ENCODE measurements around the gene ARHGAP24.

The ARHGAP24 gene

GRCh38 chr4:85864259-85865205 lies 389.6 kb downstream of the ARHGAP24 start:
- Mint-ChIP-seq H3K27me3 (no peaks in the 10 kb centered on the region), H3K4me3 (no peak overlapping the region), H3K4me1 (ENCODE audit: low read depth) (no peaks in the 10 kb centered on the region), H3K36me3 (no peaks in the 10 kb centered on the region), H3K9me3 (ENCODE audit: low read depth) (peaks cover 4% of the 10 kb centered on the region), H3K27ac (no peak overlapping the region)

GRCh38 chr4:85865256-85865655 lies 390.3 kb downstream of the ARHGAP24 start:
- Mint-ChIP-seq H3K27me3 (no peaks in the 10 kb centered on the region), H3K4me3 (no peak overlapping the region), H3K27ac (no peak overlapping the region), H3K9me3 (ENCODE audit: low read depth) (peaks cover 4% of the 10 kb centered on the region), H3K4me1 (ENCODE audit: low read depth) (no peaks in the 10 kb centered on the region), H3K36me3 (no peaks in the 10 kb centered on the region)

- no peak overlapping the region for H3K27ac Mint-ChIP-seq
- H3K4me1 Mint-ChIP-seq (ENCODE audit: low read depth) = no peaks in the 10 kb centered on the region
- peaks cover 4% of the 10 kb centered on the region for H3K9me3 Mint-ChIP-seq (ENCODE audit: low read depth)
- no peaks in the 10 kb centered on the region for H3K36me3 Mint-ChIP-seq
- no peak overlapping the region for H3K4me3 Mint-ChIP-seq
- no peaks in the 10 kb centered on the region for H3K27me3 Mint-ChIP-seq
These were observed 391.6 kb downstream of the ARHGAP24 start for GRCh38 chr4:85866508-85866907.

- H3K27ac Mint-ChIP-seq = no peak overlapping the region
- no peak overlapping the region for H3K4me3 Mint-ChIP-seq
These were observed 392.3 kb downstream of the ARHGAP24 start for GRCh38 chr4:85867271-85867670.

GRCh38 chr4:85869181-85869580 lies 394.2 kb downstream of the ARHGAP24 start:
- Mint-ChIP-seq H3K4me1 (ENCODE audit: low read depth) (no peaks in the 10 kb centered on the region), H3K4me3 (no peak overlapping the region), H3K27me3 (no peaks in the 10 kb centered on the region), H3K9me3 (ENCODE audit: low read depth) (peaks cover 4% of the 10 kb centered on the region), H3K36me3 (no peaks in the 10 kb centered on the region), H3K27ac (no peak overlapping the region)

More at GRCh38 chr4:85867271-85867670, 392.3 kb downstream of the ARHGAP24 start:
- H3K36me3 Mint-ChIP-seq = no peaks in the 10 kb centered on the region
- H3K4me1 Mint-ChIP-seq (ENCODE audit: low read depth) = no peaks in the 10 kb centered on the region
- H3K27me3 Mint-ChIP-seq = no peaks in the 10 kb centered on the region
- H3K9me3 Mint-ChIP-seq (ENCODE audit: low read depth) = peaks cover 4% of the 10 kb centered on the region

GRCh38 chr4:85870298-85871083 lies 395.5 kb downstream of the ARHGAP24 start:
- no peak overlapping the region for H3K27ac Mint-ChIP-seq
- H3K4me3 Mint-ChIP-seq = no peak overlapping the region
- no peaks in the 10 kb centered on the region for H3K4me1 Mint-ChIP-seq (ENCODE audit: low read depth)
- no peaks in the 10 kb centered on the region for H3K27me3 Mint-ChIP-seq
- no peaks in the 10 kb centered on the region for H3K36me3 Mint-ChIP-seq
- no peaks in the 10 kb centered on the region for H3K9me3 Mint-ChIP-seq (ENCODE audit: low read depth)

- no peaks in the 10 kb centered on the region for H3K4me1 Mint-ChIP-seq (ENCODE audit: low read depth)
- no peaks in the 10 kb centered on the region for H3K27me3 Mint-ChIP-seq
These were observed 398.6 kb downstream of the ARHGAP24 start for GRCh38 chr4:85873566-85873965.

GRCh38 chr4:85879518-85879917 lies 404.6 kb downstream of the ARHGAP24 start:
- no peak overlapping the region for H3K4me3 Mint-ChIP-seq
- no peaks in the 10 kb centered on the region for H3K4me1 Mint-ChIP-seq (ENCODE audit: low read depth)
- no peaks in the 10 kb centered on the region for H3K27me3 Mint-ChIP-seq
- H3K9me3 Mint-ChIP-seq (ENCODE audit: low read depth) = peaks cover 9% of the 10 kb centered on the region
- no peaks in the 10 kb centered on the region for H3K36me3 Mint-ChIP-seq
- no peak overlapping the region for H3K27ac Mint-ChIP-seq

More at GRCh38 chr4:85873566-85873965, 398.6 kb downstream of the ARHGAP24 start:
- Mint-ChIP-seq H3K4me3 (no peak overlapping the region), H3K36me3 (no peaks in the 10 kb centered on the region), H3K27ac (no peak overlapping the region), H3K9me3 (ENCODE audit: low read depth) (no peaks in the 10 kb centered on the region)

- H3K4me3 Mint-ChIP-seq = no peak overlapping the region
- peaks cover 9% of the 10 kb centered on the region for H3K9me3 Mint-ChIP-seq (ENCODE audit: low read depth)
- no peaks in the 10 kb centered on the region for H3K27me3 Mint-ChIP-seq
- H3K27ac Mint-ChIP-seq = no peak overlapping the region
- H3K4me1 Mint-ChIP-seq (ENCODE audit: low read depth) = no peaks in the 10 kb centered on the region
- H3K36me3 Mint-ChIP-seq = no peaks in the 10 kb centered on the region
These were observed 408.2 kb downstream of the ARHGAP24 start for GRCh38 chr4:85883180-85883579.

- peaks cover 13% of the 10 kb centered on the region for H3K9me3 Mint-ChIP-seq (ENCODE audit: low read depth)
- H3K4me3 Mint-ChIP-seq = no peak overlapping the region
- no peaks in the 10 kb centered on the region for H3K36me3 Mint-ChIP-seq
- no peaks in the 10 kb centered on the region for H3K4me1 Mint-ChIP-seq (ENCODE audit: low read depth)
- H3K27me3 Mint-ChIP-seq = no peaks in the 10 kb centered on the region
- no peak overlapping the region for H3K27ac Mint-ChIP-seq
These were observed 409.3 kb downstream of the ARHGAP24 start for GRCh38 chr4:85884251-85884650.

- Mint-ChIP-seq H3K9me3 (ENCODE audit: low read depth) (peaks cover 13% of the 10 kb centered on the region), H3K36me3 (no peaks in the 10 kb centered on the region), H3K4me3 (no peak overlapping the region), H3K4me1 (ENCODE audit: low read depth) (no peaks in the 10 kb centered on the region), H3K27me3 (no peaks in the 10 kb centered on the region), H3K27ac (no peak overlapping the region)
These were observed 411.7 kb downstream of the ARHGAP24 start for GRCh38 chr4:85886665-85887064.

GRCh38 chr4:85889314-85889713 lies 414.4 kb downstream of the ARHGAP24 start:
- H3K27me3 Mint-ChIP-seq = no peaks in the 10 kb centered on the region
- H3K27ac Mint-ChIP-seq = no peak overlapping the region
- peaks cover 8% of the 10 kb centered on the region for H3K9me3 Mint-ChIP-seq (ENCODE audit: low read depth)
- H3K4me3 Mint-ChIP-seq = no peak overlapping the region
- no peaks in the 10 kb centered on the region for H3K36me3 Mint-ChIP-seq
- H3K4me1 Mint-ChIP-seq (ENCODE audit: low read depth) = no peaks in the 10 kb centered on the region

GRCh38 chr4:85895755-85896154 lies 420.8 kb downstream of the ARHGAP24 start:
- Mint-ChIP-seq H3K27me3 (no peaks in the 10 kb centered on the region), H3K9me3 (ENCODE audit: low read depth) (peaks cover 5% of the 10 kb centered on the region), H3K4me1 (ENCODE audit: low read depth) (no peaks in the 10 kb centered on the region), H3K27ac (no peak overlapping the region), H3K36me3 (no peaks in the 10 kb centered on the region), H3K4me3 (no peak overlapping the region)

GRCh38 chr4:85898231-85898630 lies 423.3 kb downstream of the ARHGAP24 start:
- Mint-ChIP-seq H3K27me3 (no peaks in the 10 kb centered on the region), H3K4me1 (ENCODE audit: low read depth) (no peaks in the 10 kb centered on the region), H3K9me3 (ENCODE audit: low read depth) (peaks cover 5% of the 10 kb centered on the region), H3K4me3 (no peak overlapping the region), H3K36me3 (no peaks in the 10 kb centered on the region), H3K27ac (no peak overlapping the region)

GRCh38 chr4:85901500-85901899 lies 426.6 kb downstream of the ARHGAP24 start:
- Mint-ChIP-seq H3K9me3 (ENCODE audit: low read depth) (no peaks in the 10 kb centered on the region), H3K27ac (no peak overlapping the region), H3K4me3 (no peak overlapping the region), H3K27me3 (no peaks in the 10 kb centered on the region), H3K36me3 (no peaks in the 10 kb centered on the region), H3K4me1 (ENCODE audit: low read depth) (no peaks in the 10 kb centered on the region)
